Right atrium auricular region (tissue), 2 donors: ENCODE results near the gene RASD2. TPM values are rescaled to one million over a fixed set of nuclear protein-coding genes. Genes with fewer than 3 reads are reported as not detected.

Experiments used
- DNase-seq: peaks from one replicate; pipeline ENCODE4 v3.0.0-alpha.2; 2019; ENCODE audit warnings: low spot score
- H3K27ac ChIP-seq, 2 donors: fragments of 200-600 bp; sonication (generic); 1 replicate in 1 of 2; 2 replicates in 1 of 2; pipeline ENCODE4 v1.5.1; 2016 to 2019
- H3K27me3 ChIP-seq, 2 donors: fragments of 200-600 bp; sonication (generic); one replicate each; pipeline versions ENCODE4 v1.5.1 to v1.6.0; 2017 to 2019
- H3K36me3 ChIP-seq: fragments of 200-600 bp; sonication (generic); one replicate; pipeline ENCODE4 v1.5.1; 2016
- H3K4me1 ChIP-seq, 2 donors: fragments of 200-600 bp; sonication (generic); one replicate each; pipeline versions ENCODE4 v1.5.1 to v1.6.0; 2017 to 2019
- H3K4me3 ChIP-seq, 2 donors: fragments of 200-600 bp; sonication (generic); 1 replicate in 1 of 2; 2 replicates in 1 of 2; pipeline ENCODE4 v1.5.1; 2017 to 2019; ENCODE audit warnings: mild to moderate bottlenecking in 1 of 2, moderate library complexity in 1 of 2
- H3K9me3 ChIP-seq, 2 donors: fragments of 200-600 bp; sonication (generic); one replicate each; pipeline ENCODE4 v1.5.1; 2019
- CTCF ChIP-seq, 2 donors: fragments of 200-600 bp; sonication (generic); IDR thresholded peaks; one replicate each; pipeline ENCODE4 v1.5.1; 2019; ENCODE audit warnings: antibody characterized with exemption in 2 of 2
- total RNA-seq, 2 donors: library from RNA; depleted of rRNA; stranded (reverse); fragments of >200 nt; gene quantifications; one replicate each; pipeline ENCODE4 v1.1.0, GENCODE V29; 2016

Gene RASD2
- total RNA-seq, 2 donors from 2014 or later = 0.94 to 3.1 TPM

DNA sequence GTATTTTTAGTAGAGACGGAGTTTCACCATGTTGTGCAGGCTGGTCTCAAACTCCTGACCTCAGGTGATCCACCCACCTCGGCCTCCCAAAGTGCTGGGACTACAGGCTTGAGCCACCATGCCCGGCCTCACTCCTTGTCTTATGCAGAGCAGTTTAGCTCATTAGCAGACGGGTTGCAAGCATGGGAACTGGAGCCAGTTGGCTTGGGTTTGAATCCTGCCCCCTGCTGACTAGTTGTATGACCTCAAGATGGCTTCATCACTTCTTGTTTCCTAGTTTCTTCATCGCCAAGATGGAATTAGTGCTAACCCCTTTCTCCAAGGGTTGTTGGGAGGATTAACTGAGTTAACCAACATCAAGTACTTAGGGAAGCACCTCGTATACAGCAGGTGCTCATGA is 23.4 kb upstream of the RASD2 start:
- Histone ChIP-seq H3K4me3 (no peak overlapping the region), H3K36me3 (no peaks in the 10 kb centered on the region), H3K27me3 (no peaks in the 10 kb centered on the region), H3K4me1 (no peaks in the 10 kb centered on the region), H3K9me3 (no peaks in the 10 kb centered on the region), H3K27ac (no peak overlapping the region)
- DNase-seq = no peak
- no peak for TF ChIP-seq CTCF (IDR thresholded peaks at IDR 0.05)

GRCh38 chr22:35517769-35518530 is 22.7 kb upstream of the RASD2 start:
- no peak for TF ChIP-seq CTCF (IDR thresholded peaks at IDR 0.05)

DNA sequence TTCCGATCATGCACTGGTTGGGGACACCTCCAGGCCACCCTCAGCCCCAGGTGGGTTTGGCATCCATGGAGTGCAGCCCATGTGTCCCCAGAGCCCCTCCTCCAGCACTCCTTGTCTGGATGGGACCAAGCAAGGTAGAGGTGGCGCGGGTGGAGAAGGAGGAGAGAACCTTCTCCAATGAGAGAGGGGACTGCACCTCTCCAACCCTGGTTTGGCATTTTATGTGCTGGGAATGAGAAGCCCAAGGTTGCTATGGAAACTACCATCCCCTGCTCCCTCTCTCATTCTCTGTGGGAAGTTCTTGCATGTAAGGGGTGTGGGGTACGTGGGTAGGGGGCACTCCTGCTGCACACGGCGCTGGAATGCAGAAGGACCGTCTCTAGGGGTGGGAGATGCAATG is 21.8 kb upstream of the RASD2 start:
- no peak overlapping the region for H3K27ac ChIP-seq
- no peak for DNase-seq
- H3K4me1 ChIP-seq = no peaks in the 10 kb centered on the region
- no peaks in the 10 kb centered on the region for H3K27me3 ChIP-seq
- H3K4me3 ChIP-seq = no peak overlapping the region
- no peaks in the 10 kb centered on the region for H3K36me3 ChIP-seq
- no peak for TF ChIP-seq CTCF (IDR thresholded peaks at IDR 0.05)
- no peaks in the 10 kb centered on the region for H3K9me3 ChIP-seq

More at GRCh38 chr22:35517769-35518530, 22.7 kb upstream of the RASD2 start:
- H3K36me3 ChIP-seq = no peaks in the 10 kb centered on the region
- H3K9me3 ChIP-seq = no peaks in the 10 kb centered on the region
- no peak overlapping the region for H3K27ac ChIP-seq
- H3K27me3 ChIP-seq = no peaks in the 10 kb centered on the region
- no peaks in the 10 kb centered on the region for H3K4me1 ChIP-seq
- H3K4me3 ChIP-seq = no peak overlapping the region
- no peak for DNase-seq

GRCh38 chr22:35519306-35520000 is 21.2 kb upstream of the RASD2 start:
- DNase-seq = no peak
- Histone ChIP-seq H3K9me3 (no peaks in the 10 kb centered on the region), H3K27me3 (no peaks in the 10 kb centered on the region), H3K4me3 (no peak overlapping the region), H3K4me1 (no peaks in the 10 kb centered on the region), H3K36me3 (no peaks in the 10 kb centered on the region), H3K27ac (no peak overlapping the region)
- TF ChIP-seq CTCF (IDR thresholded peaks at IDR 0.05) = no peak

DNA sequence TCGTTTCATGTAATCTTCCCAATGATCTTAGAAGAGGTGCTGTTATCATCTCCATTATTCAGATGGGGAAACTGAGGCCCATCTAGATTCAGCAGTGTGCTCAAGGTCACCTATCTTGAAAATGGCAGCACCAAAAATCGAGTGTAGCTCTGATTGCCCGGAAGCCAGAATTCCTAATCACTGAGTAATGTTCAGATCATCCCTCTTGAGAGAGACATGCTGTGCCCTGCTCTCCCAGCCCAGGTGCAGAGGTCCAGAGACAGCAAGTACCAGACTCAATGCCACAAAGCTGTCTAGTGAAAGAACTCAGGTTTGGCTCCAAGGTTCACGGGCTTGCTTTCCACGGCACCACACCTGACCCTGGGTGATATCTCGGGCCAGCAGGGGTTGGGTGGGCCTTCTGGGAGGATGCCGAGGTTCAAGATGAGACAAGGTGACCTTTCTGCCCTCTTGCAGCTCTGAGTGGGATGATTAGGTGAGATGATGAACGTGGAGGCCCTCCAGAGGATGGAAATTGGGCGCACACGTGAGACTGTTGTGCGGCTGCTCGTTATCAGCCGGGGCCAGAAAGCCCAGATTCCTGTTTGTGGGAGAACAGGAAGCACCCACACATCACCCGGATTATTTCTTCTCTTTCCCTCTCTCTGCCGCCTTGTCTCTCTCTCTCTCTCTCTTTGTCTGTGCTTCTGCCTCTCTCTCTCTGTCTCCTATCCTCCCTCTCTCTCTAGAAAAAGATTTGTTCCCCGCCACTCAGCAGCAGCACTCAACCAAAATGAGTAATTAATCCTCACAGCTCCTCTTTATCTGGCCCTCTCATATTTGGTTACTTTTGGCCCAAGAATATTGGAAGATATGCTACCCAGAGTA is 19.0 kb upstream of the RASD2 start:
- no peaks in the 10 kb centered on the region for H3K9me3 ChIP-seq
- no peak overlapping the region for H3K4me3 ChIP-seq
- H3K4me1 ChIP-seq = peaks cover 0 to 7% of the 10 kb centered on the region in 2 donors
- no peak for TF ChIP-seq CTCF (IDR thresholded peaks at IDR 0.05)
- H3K27ac ChIP-seq = no peak overlapping the region
- DNase-seq = no peak
- H3K36me3 ChIP-seq = no peaks in the 10 kb centered on the region
- H3K27me3 ChIP-seq = no peaks in the 10 kb centered on the region
